ENCODE data around the gene PITHD1.

- TF ChIP-seq USF2 (IDR thresholded peaks at IDR 0.05; ENCODE audit: borderline replicate concordance, low read depth, low read length): no peak
- TF ChIP-seq RBBP5 (conservative IDR thresholded peaks at IDR 0.05): no peak
- no peak for TF ChIP-seq BHLHE40 (IDR thresholded peaks at IDR 0.05; ENCODE audit: borderline replicate concordance in 1 of 2, low read depth in 2 of 2, low read length in 1 of 2)
- TF ChIP-seq CHD1 (IDR thresholded peaks at IDR 0.05; ENCODE audit: low read depth, low read length): no peak
Observed at GRCh38 chr1:23816361-23816760, 38.1 kb downstream of the PITHD1 start.

Measured in GM12878 (cell line).